ENCODE measurements around the gene CYB5R2.

The CYB5R2 gene

GRCh38 chr11:7636350-7636749 is 37.0 kb downstream of the CYB5R2 start:
- no peak for DNase-seq

GRCh38 chr11:7635708-7636107 is 37.6 kb downstream of the CYB5R2 start:
- no peak for DNase-seq

GRCh38 chr11:7635137-7635536 is 38.2 kb downstream of the CYB5R2 start:
- no peak for DNase-seq

GRCh38 chr11:7632211-7632610 is 41.1 kb downstream of the CYB5R2 start:
- DNase-seq: no peak

- no peak for DNase-seq
These were observed 43.3 kb downstream of the CYB5R2 start for GRCh38 chr11:7630002-7630401.

- DNase-seq: no peak
These were observed 44.6 kb downstream of the CYB5R2 start for GRCh38 chr11:7628660-7629059.

- no peak for DNase-seq
These were observed 50.6 kb downstream of the CYB5R2 start for GRCh38 chr11:7622721-7623120.

GRCh38 chr11:7621554-7621953 is 51.7 kb downstream of the CYB5R2 start:
- no peak for DNase-seq

- DNase-seq: no peak
These were observed 52.2 kb downstream of the CYB5R2 start for GRCh38 chr11:7621090-7621489.

GRCh38 chr11:7619322-7619721 is 54.0 kb downstream of the CYB5R2 start:
- DNase-seq: no peak

GRCh38 chr11:7617032-7617431 is 56.3 kb downstream of the CYB5R2 start:
- no peak for DNase-seq

Measured in activated gamma-delta T cell treated with Interleukin-2 at 50 U/mL for 16 hours (primary cell).